HEK293T (cell line): ENCODE results near the gene COL27A1.

Source experiments
- CTCF ChIA-PET: fragments of 350-600 bp; formaldehyde crosslinking; extraction: SDS; loops from one replicate; lab custom pipeline; 2021; ENCODE audit warnings: antibody characterized with exemption, inconsistent platforms; lab: Yijun Ruan, JAX
- POLR2A ChIA-PET: fragments of 350-600 bp; formaldehyde crosslinking; extraction: SDS; loops from one replicate; lab custom pipeline; 2020; ENCODE audit warnings: antibody characterized with exemption, inconsistent platforms; lab: Yijun Ruan, JAX
- DNase-seq: peaks from one replicate; pipeline ENCODE4 v3.0.0; 2012; ENCODE audit warnings: mixed read lengths; ENCODE audit errors: extremely low spot score
- ARNT ChIP-seq: fragments of 450-650 bp; IDR thresholded peaks from 2 replicates; pipeline ENCODE4 v1.6.1; 2017; ENCODE audit warnings: mild to moderate bottlenecking
- BHLHE40 ChIP-seq: fragments of 450-650 bp; IDR thresholded peaks from 2 replicates; pipeline ENCODE4 v1.6.1; 2016; ENCODE audit warnings: mild to moderate bottlenecking, moderate library complexity, borderline replicate concordance
- CTBP1 ChIP-seq: fragments of 450-650 bp; IDR thresholded peaks from 2 replicates; pipeline ENCODE4 v1.6.1; 2016; ENCODE audit warnings: borderline replicate concordance
- ELF4 ChIP-seq: fragments of 450-650 bp; IDR thresholded peaks from 2 replicates; pipeline ENCODE4 v1.6.1; 2017; ENCODE audit warnings: antibody characterized with exemption
- FOXA1 ChIP-seq: fragments of 450-650 bp; IDR thresholded peaks from 2 replicates; pipeline ENCODE4 v1.6.1; 2016; ENCODE audit warnings: mild to moderate bottlenecking
- FOXK2 ChIP-seq: fragments of 450-650 bp; IDR thresholded peaks from 2 replicates; pipeline ENCODE4 v1.6.1; 2016; ENCODE audit warnings: mild to moderate bottlenecking
- FOXM1 ChIP-seq: fragments of 450-650 bp; IDR thresholded peaks from 2 replicates; pipeline ENCODE4 v1.6.1; 2017; ENCODE audit warnings: mild to moderate bottlenecking, borderline replicate concordance
- HDGF ChIP-seq: fragments of 450-650 bp; IDR thresholded peaks from 2 replicates; pipeline ENCODE4 v1.6.1; 2017; ENCODE audit warnings: antibody characterized with exemption, borderline replicate concordance
- L3MBTL2 ChIP-seq: fragments of 450-650 bp; conservative IDR thresholded peaks from 2 replicates; pipeline ENCODE4 v1.6.1; 2016; ENCODE audit warnings: mild to moderate bottlenecking
- LEF1 ChIP-seq: fragments of 450-650 bp; IDR thresholded peaks from 2 replicates; pipeline ENCODE4 v1.6.1; 2017; ENCODE audit warnings: mild to moderate bottlenecking, borderline replicate concordance
- NFRKB ChIP-seq: fragments of 450-650 bp; IDR thresholded peaks from 2 replicates; pipeline ENCODE4 v1.6.1; 2016; ENCODE audit warnings: mild to moderate bottlenecking, moderate library complexity
- SP1 ChIP-seq: fragments of 450-650 bp; IDR thresholded peaks from 2 replicates; pipeline ENCODE4 v1.6.1; 2017
- SUZ12 ChIP-seq: fragments of 450-650 bp; IDR thresholded peaks from 2 replicates; pipeline ENCODE4 v1.6.1; 2016; ENCODE audit warnings: mild to moderate bottlenecking
- TARDBP ChIP-seq: fragments of 450-650 bp; IDR thresholded peaks from 2 replicates; pipeline ENCODE4 v1.6.1; 2016
- ZNF384 ChIP-seq: fragments of 450-650 bp; IDR thresholded peaks from 2 replicates; pipeline ENCODE4 v1.6.1; 2016
- TF ChIP-seq, protein P1 (sequence below): fragments of 450-650 bp; IDR thresholded peaks from 2 replicates; pipeline ENCODE4 v1.6.1; 2016

Gene COL27A1

GRCh38 chr9:114161513-114161912, 6.2 kb downstream of the COL27A1 start:
- TF ChIP-seq SP1 (no peak), SUZ12 (no peak), FOXK2 (no peak), L3MBTL2 (no peak), ZNF384 (no peak), ELF4 (no peak), NFRKB (no peak), ARNT (no peak), TARDBP (no peak), CTBP1 (no peak), FOXM1 (no peak), BHLHE40 (no peak), LEF1 (no peak), HDGF (no peak)
- TF ChIP-seq, protein P1, sequence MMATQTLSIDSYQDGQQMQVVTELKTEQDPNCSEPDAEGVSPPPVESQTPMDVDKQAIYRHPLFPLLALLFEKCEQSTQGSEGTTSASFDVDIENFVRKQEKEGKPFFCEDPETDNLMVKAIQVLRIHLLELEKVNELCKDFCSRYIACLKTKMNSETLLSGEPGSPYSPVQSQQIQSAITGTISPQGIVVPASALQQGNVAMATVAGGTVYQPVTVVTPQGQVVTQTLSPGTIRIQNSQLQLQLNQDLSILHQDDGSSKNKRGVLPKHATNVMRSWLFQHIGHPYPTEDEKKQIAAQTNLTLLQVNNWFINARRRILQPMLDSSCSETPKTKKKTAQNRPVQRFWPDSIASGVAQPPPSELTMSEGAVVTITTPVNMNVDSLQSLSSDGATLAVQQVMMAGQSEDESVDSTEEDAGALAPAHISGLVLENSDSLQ, result no peak
- DNase-seq, result no peak
- CTCF ChIA-PET, result interaction anchor here (1.0 kb wide), 1 partner anchor 129 kb away, joined by 3 read pairs; no protein-coding TSS in a partner anchor
- POLR2A ChIA-PET, result no interaction called here

GRCh38 chr9:114163517-114163951, 8.2 kb downstream of the COL27A1 start:
- TF ChIP-seq FOXK2, result no peak
- TF ChIP-seq LEF1, result no peak
- no peak for TF ChIP-seq FOXA1
- TF ChIP-seq, protein P1, result no peak
- TF ChIP-seq ZNF384, result no peak
- TF ChIP-seq SP1, result no peak
- TF ChIP-seq ELF4, result no peak
- no peak for TF ChIP-seq FOXM1
- POLR2A ChIA-PET, result no interaction called here
- peak; percentile 16 for DNase-seq
- CTCF ChIA-PET, result interaction anchor here (0.6 to 1.1 kb wide), 2 partner anchors 55 to 76 kb away, joined by 3 read pairs; no protein-coding TSS in a partner anchor

DNA sequence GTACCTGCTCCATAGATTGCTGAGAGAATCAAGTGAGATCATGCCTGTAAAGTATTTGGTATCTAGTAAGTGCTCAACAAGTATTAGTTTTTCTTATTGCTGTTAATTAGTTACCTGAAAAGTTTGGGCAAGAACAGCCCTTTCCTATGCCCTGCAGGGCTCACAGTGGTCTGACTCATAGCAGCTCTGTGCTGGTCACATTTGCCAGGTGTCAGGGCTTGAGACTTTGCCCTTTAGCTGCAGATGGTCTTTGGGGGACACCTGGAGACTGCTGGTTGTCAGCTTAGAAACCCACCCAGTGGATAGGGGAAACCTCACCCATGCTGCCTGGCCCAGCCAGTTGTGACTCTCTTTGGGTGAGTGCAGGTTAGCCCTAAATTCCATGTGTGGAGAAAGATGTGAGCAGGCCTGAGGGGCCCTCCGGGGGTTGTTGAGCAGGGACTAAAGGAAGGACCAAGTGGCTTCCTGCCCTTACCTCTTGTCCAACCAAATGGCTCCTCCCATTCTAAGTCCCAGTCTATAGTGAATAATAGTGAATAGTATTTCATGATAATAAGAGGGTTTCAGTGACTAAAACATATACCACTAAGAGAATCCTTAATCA, 9.0 kb downstream of the COL27A1 start:
- CTCF ChIA-PET, result interaction anchor here (1.1 kb wide), 1 partner anchor 56 kb away, joined by 3 read pairs; no protein-coding TSS in a partner anchor
- DNase-seq, result no peak
- TF ChIP-seq HDGF (no peak), SP1 (no peak), TARDBP (no peak), FOXK2 (no peak), ELF4 (no peak), FOXM1 (no peak), ZNF384 (no peak), CTBP1 (no peak), L3MBTL2 (no peak)
- POLR2A ChIA-PET, result no interaction called here

GRCh38 chr9:114165407-114166102, 10.2 kb downstream of the COL27A1 start:
- no peak for DNase-seq
- POLR2A ChIA-PET, result no interaction called here
- TF ChIP-seq TARDBP, result no peak
- no peak for TF ChIP-seq FOXK2
- no peak for TF ChIP-seq FOXM1
- CTCF ChIA-PET, result no interaction called here

GRCh38 chr9:114166103-114166470, 10.8 kb downstream of the COL27A1 start:
- DNase-seq, result no peak
- CTCF ChIA-PET, result no interaction called here
- TF ChIP-seq TARDBP (no peak), CTBP1 (no peak), ELF4 (no peak), LEF1 (no peak)
- POLR2A ChIA-PET, result no interaction called here

- POLR2A ChIA-PET, result no interaction called here
- CTCF ChIA-PET, result no interaction called here
- TF ChIP-seq LEF1 (no peak), TARDBP (no peak), HDGF (no peak), ELF4 (no peak), BHLHE40 (no peak), FOXK2 (no peak), NFRKB (no peak), SUZ12 (no peak), CTBP1 (no peak), ZNF384 (no peak), FOXA1 (no peak), ARNT (no peak), L3MBTL2 (no peak), SP1 (no peak)
- TF ChIP-seq, protein P1, result no peak
- no peak for DNase-seq
These were observed 11.6 kb downstream of the COL27A1 start for GRCh38 chr9:114166614-114167572.
